ENCODE results near the gene AFF4. TPM values are rescaled to one million over a fixed set of nuclear protein-coding genes. Genes with fewer than 3 reads are reported as not detected.

Gene AFF4
- total and polyA plus RNA-seq, 9 of the 15 experiments (the other 6 are each of a cell fraction or from before 2014, with no cell fraction given) = 1.7 to 25.8 (median 17.9) TPM

- TF ChIP-seq RBM17 (IDR thresholded peaks at IDR 0.05; ENCODE audit: borderline replicate concordance, low read depth, low read length) = no peak
- no peak for TF ChIP-seq YBX1 (IDR thresholded peaks at IDR 0.05)
- TF ChIP-seq TCF3 (CRISPR knock-in tag; IDR thresholded peaks at IDR 0.05) = no peak
- 0 out of 2 replicates have a peak, but pooled peaks have one; percentile 43 for TF ChIP-seq ATF4 (CRISPR knock-in tag; IDR thresholded peaks at IDR 0.05)
- no peak; the same call in 1 of the 2 replicates for TF ChIP-seq ETV5 (CRISPR knock-in tag; IDR thresholded peaks at IDR 0.05; ENCODE audit: low read depth)
- TF ChIP-seq ZNF507 (tag; conservative IDR thresholded peaks at IDR 0.05) = no peak
- TF ChIP-seq ZNF408 (CRISPR knock-in tag; IDR thresholded peaks at IDR 0.05; ENCODE audit: low read depth) = no peak
- 0 out of 2 replicates have a peak, but pooled peaks have one; percentile 31 for TF ChIP-seq NBN (IDR thresholded peaks at IDR 0.05; ENCODE audit: low read depth)
- TF ChIP-seq, protein P1, sequence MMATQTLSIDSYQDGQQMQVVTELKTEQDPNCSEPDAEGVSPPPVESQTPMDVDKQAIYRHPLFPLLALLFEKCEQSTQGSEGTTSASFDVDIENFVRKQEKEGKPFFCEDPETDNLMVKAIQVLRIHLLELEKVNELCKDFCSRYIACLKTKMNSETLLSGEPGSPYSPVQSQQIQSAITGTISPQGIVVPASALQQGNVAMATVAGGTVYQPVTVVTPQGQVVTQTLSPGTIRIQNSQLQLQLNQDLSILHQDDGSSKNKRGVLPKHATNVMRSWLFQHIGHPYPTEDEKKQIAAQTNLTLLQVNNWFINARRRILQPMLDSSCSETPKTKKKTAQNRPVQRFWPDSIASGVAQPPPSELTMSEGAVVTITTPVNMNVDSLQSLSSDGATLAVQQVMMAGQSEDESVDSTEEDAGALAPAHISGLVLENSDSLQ (IDR thresholded peaks at IDR 0.05) = no peak
- no peak for TF ChIP-seq MCM2 (IDR thresholded peaks at IDR 0.05; ENCODE audit: low read depth)
- no peak for TF ChIP-seq COPS2 (conservative IDR thresholded peaks at IDR 0.05)
- peak; percentile 58; the same call in 1 of the 2 replicates for TF ChIP-seq FOSL1 (tag; conservative IDR thresholded peaks at IDR 0.05)
- TF ChIP-seq KDM5B (IDR thresholded peaks at IDR 0.05; ENCODE audit: insufficient replicate concordance, low read depth, low read length) = peak; percentile 37
- no peak for TF ChIP-seq KDM4B (IDR thresholded peaks at IDR 0.05; ENCODE audit: borderline replicate concordance in 2 of 2, low read depth in 1 of 2)
- TF ChIP-seq ZBTB26 (CRISPR knock-in tag; IDR thresholded peaks at IDR 0.05) = no peak
- no peak for TF ChIP-seq SP2 (IDR thresholded peaks at IDR 0.05; ENCODE audit: extremely low read depth, low read depth, low read length, poor library complexity, severe bottlenecking)
- no peak; a peak in 1 of 6 replicates for TF ChIP-seq CTCF (IDR thresholded peaks at IDR 0.05 in 2 of 3, conservative IDR thresholded peaks at IDR 0.05 in 1 of 3; ENCODE audit: insufficient read depth in 2 of 3, low read depth in 1 of 3, low read length in 3 of 3)
- peak; percentile 30; the same call in 1 of the 2 replicates for TF ChIP-seq MTA3 (IDR thresholded peaks at IDR 0.05; ENCODE audit: borderline replicate concordance)
- TF ChIP-seq ADNP (tag; IDR thresholded peaks at IDR 0.05) = no peak
- peak; percentile 81 for TF ChIP-seq SMAD4 (CRISPR knock-in tag; conservative IDR thresholded peaks at IDR 0.05)
- peak; percentile 90 for TF ChIP-seq L3MBTL2 (IDR thresholded peaks at IDR 0.05)
- TF ChIP-seq KLF13 (tag; IDR thresholded peaks at IDR 0.05; ENCODE audit: borderline replicate concordance, low read depth) = 0 out of 2 replicates have a peak, but pooled peaks have one; percentile 25
- peak; percentile 70; the same call in 1 of the 2 replicates for TF ChIP-seq ZNF57 (CRISPR knock-in tag; IDR thresholded peaks at IDR 0.05)
- no peak for TF ChIP-seq HEY1 (CRISPR knock-in tag; IDR thresholded peaks at IDR 0.05; ENCODE audit: borderline replicate concordance)
Observed at GRCh38 chr5:132830436-132831094, 132.9 kb downstream of the AFF4 start, which contains the start of gene SHROOM1 (continued).

Measured in K562 (cell line).